OCI-LY3 (cell line): ENCODE results near the gene JADE3.

Source experiments
- H2AFZ ChIP-seq: fragments of 200-600, 300-600 bp; shearing (Covaris generic); 2 replicates; pipeline ENCODE4 v1.6.0; 2014; ENCODE audit warnings: antibody characterized with exemption, low read depth, low read length
- H3K27ac ChIP-seq: fragments of 200-600, 300-600 bp; sonication (generic); 2 replicates; pipeline ENCODE4 v1.5.1; 2014; ENCODE audit warnings: mild to moderate bottlenecking, low read length, moderate library complexity, mixed read lengths
- H3K27me3 ChIP-seq: fragments of 200-600, 300-600 bp; sonication (generic); 2 replicates; pipeline ENCODE4 v1.6.1; 2014; ENCODE audit warnings: low read depth, low read length, mixed read lengths
- H3K36me3 ChIP-seq: fragments of 200-600, 300-600 bp; sonication (generic); replicated peaks from 2 replicates; pipeline ENCODE3; 2014; ENCODE audit warnings: low read depth, low read length, mixed read lengths
- H3K4me1 ChIP-seq: fragments of 300-600, 200-600 bp; sonication (generic); 2 replicates; pipeline ENCODE4 v1.6.1; 2014; ENCODE audit warnings: low read length, mixed read lengths
- H3K4me2 ChIP-seq: fragments of 200-600, 300-600 bp; sonication (generic); 2 replicates; pipeline ENCODE4 v1.6.1; 2014; ENCODE audit warnings: low read length, mixed read lengths
- H3K4me3 ChIP-seq: fragments of 300-600, 200-600 bp; sonication (generic); 2 replicates; pipeline ENCODE4 v1.5.1; 2014; ENCODE audit warnings: antibody characterized with exemption, mild to moderate bottlenecking, low read length, moderate library complexity
- H3K79me2 ChIP-seq: fragments of 300-600, 200-600 bp; shearing (Covaris generic); 2 replicates; pipeline ENCODE4 v1.6.1; 2014; ENCODE audit warnings: mild to moderate bottlenecking, low read length, mixed read lengths
- H3K9ac ChIP-seq: fragments of 300-600, 200-600 bp; shearing (Covaris generic); 2 replicates; pipeline ENCODE4 v1.6.0; 2014; ENCODE audit warnings: mild to moderate bottlenecking, low read length, moderate library complexity
- H3K9me3 ChIP-seq: fragments of 200-600, 300-600 bp; shearing (Covaris generic); 2 replicates; pipeline ENCODE4 v1.6.1; 2014; ENCODE audit warnings: low read length, mixed read lengths; ENCODE audit not compliant: insufficient read depth
- H4K20me1 ChIP-seq: fragments of 200-600, 300-600 bp; sonication (generic); 2 replicates; pipeline ENCODE4 v1.6.1; 2016; ENCODE audit warnings: low read length, mixed read lengths; ENCODE audit not compliant: insufficient read depth
- EZH2phosphoT487 ChIP-seq: fragments of 200-600 bp; shearing (Covaris generic); IDR thresholded peaks from 2 replicates; pipeline ENCODE4 v1.6.1; 2018; ENCODE audit warnings: antibody characterized with exemption, mixed run types, low read depth
- TF ChIP-seq, protein P1 (sequence below): fragments of 200-600, 300-600 bp; sonication (generic); IDR thresholded peaks from 2 replicates; pipeline ENCODE4 v1.5.1; 2014; ENCODE audit warnings: antibody characterized with exemption, low read length, low read depth

Gene JADE3

DNA sequence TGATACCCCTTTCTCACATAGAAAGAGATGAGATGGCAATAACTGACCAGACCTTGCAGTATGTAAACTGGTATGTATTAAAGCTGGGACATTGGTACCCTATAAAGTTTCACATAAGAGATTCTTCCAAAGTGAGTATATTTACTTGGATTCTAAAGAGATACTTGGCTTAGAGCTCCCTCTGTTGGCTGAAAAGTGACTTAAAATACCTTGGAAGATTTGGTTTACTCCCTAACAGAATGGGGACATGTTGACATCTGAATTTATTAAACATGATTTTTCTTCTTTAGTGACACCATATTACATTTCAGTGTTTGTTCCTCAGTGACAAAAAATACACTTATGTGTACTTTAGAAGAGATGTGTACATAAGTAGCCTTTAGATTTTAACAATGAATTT is 118.1 kb downstream of the JADE3 start:
- no peaks in the 10 kb centered on the region for H3K27me3 ChIP-seq
- no peak overlapping the region for H3K4me3 ChIP-seq
- H3K4me1 ChIP-seq = peaks cover 15% of the 10 kb centered on the region
- H4K20me1 ChIP-seq = peaks cover 16% of the 10 kb centered on the region
- H3K79me2 ChIP-seq = peaks cover 14% of the 10 kb centered on the region
- TF ChIP-seq, protein P1, sequence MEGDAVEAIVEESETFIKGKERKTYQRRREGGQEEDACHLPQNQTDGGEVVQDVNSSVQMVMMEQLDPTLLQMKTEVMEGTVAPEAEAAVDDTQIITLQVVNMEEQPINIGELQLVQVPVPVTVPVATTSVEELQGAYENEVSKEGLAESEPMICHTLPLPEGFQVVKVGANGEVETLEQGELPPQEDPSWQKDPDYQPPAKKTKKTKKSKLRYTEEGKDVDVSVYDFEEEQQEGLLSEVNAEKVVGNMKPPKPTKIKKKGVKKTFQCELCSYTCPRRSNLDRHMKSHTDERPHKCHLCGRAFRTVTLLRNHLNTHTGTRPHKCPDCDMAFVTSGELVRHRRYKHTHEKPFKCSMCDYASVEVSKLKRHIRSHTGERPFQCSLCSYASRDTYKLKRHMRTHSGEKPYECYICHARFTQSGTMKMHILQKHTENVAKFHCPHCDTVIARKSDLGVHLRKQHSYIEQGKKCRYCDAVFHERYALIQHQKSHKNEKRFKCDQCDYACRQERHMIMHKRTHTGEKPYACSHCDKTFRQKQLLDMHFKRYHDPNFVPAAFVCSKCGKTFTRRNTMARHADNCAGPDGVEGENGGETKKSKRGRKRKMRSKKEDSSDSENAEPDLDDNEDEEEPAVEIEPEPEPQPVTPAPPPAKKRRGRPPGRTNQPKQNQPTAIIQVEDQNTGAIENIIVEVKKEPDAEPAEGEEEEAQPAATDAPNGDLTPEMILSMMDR = peak; percentile 65
- TF ChIP-seq EZH2phosphoT487 = no peak
- no peak overlapping the region for H3K9ac ChIP-seq
- no peaks in the 10 kb centered on the region for H3K9me3 ChIP-seq
- H3K36me3 ChIP-seq = peaks cover 51% of the 10 kb centered on the region
- no peak overlapping the region for H3K27ac ChIP-seq
- H3K4me2 ChIP-seq = no peak overlapping the region
- H2AFZ ChIP-seq = no peak overlapping the region

DNA sequence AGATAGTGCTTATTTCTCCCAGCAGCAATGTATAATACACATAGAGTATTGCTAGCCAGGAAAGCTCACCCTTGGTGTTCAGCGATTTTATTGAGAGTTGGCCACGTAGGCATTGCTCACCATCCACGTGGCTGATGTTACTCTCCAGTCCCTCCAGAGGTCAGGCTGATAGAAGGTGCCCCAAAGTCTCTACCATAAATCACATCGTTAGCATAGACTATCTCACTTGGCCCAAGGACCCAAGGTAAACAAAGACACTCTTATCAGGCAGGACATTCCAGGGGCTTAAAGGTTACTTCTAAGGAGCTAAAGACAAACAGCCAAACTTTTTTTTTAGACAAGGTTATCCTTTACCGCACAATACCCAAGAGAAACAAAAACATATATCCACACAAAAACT is 135.8 kb downstream of the JADE3 start:
- H4K20me1 ChIP-seq = no peaks in the 10 kb centered on the region
- H3K27me3 ChIP-seq = no peaks in the 10 kb centered on the region
- peaks cover 13% of the 10 kb centered on the region for H3K36me3 ChIP-seq
- no peak overlapping the region for H3K4me3 ChIP-seq
- no peaks in the 10 kb centered on the region for H3K9me3 ChIP-seq
- no peak overlapping the region for H3K27ac ChIP-seq
- H3K4me1 ChIP-seq = no peaks in the 10 kb centered on the region
- H3K9ac ChIP-seq = no peak overlapping the region
- TF ChIP-seq EZH2phosphoT487 = no peak
- TF ChIP-seq, protein P1 = no peak
- H3K4me2 ChIP-seq = no peak overlapping the region
- H2AFZ ChIP-seq = no peak overlapping the region
- H3K79me2 ChIP-seq = no peaks in the 10 kb centered on the region

DNA sequence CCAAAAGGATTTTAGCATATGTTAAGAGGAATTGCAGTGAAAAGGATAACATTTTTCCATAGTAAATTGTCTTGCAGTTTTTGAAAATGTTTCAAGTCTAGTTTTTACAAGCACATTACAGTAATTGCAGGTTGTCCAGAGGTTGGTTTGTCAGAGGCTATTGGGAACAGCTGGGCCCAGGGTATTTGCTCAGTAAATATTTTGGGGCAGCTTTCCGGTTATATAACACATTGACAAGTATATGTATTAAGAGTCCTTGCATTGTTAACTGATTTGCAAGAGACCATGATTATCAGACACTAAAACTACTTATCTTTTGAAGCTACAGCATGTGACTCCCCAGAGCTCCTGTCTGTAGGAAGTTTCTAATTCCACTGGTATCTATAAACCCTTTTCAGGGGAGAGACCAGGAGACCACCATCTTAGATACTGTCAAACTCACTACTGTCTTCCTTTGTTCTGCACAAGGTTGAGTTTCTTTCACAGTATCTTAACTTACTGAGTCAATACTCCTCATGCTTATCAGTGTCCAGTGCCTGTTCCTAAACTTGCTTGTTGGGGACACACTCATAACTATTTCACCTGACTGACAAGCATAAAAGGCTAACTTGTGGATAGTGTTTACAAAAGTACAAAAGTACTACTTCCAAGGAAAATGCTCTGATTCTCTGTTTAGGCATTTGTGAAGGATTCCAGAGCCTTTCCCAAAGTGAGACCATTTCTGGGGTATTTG is 147.1 kb downstream of the JADE3 start:
- no peak for TF ChIP-seq EZH2phosphoT487
- TF ChIP-seq, protein P1 = no peak
- no peak overlapping the region for H3K27ac ChIP-seq
- H3K4me2 ChIP-seq = no peak overlapping the region
- no peak overlapping the region for H2AFZ ChIP-seq
- H3K36me3 ChIP-seq = peaks cover 39% of the 10 kb centered on the region
- no peak overlapping the region for H3K9ac ChIP-seq
- no peak overlapping the region for H3K4me3 ChIP-seq
- H3K9me3 ChIP-seq = no peaks in the 10 kb centered on the region
- H4K20me1 ChIP-seq = no peaks in the 10 kb centered on the region
- no peaks in the 10 kb centered on the region for H3K4me1 ChIP-seq
- no peaks in the 10 kb centered on the region for H3K79me2 ChIP-seq
- H3K27me3 ChIP-seq = no peaks in the 10 kb centered on the region

DNA sequence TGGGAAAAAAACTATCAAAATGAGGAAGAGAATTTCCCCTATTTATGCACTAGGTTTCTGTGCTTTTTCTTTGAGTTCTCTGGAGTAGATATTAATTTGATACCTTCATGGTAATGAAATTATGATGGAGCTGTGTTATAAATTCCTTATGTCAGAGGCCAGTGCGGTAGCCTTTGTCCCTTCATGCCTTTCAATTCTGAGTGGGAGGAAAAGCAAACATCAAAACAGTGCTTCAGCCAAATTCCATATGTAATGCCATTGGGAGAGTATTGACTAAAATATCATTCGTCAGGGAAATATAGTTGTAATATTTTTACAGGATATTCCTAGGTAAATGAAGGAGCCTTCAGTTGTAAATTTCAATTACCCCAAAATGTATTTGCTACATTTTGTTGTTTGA is 148.5 kb downstream of the JADE3 start:
- no peaks in the 10 kb centered on the region for H3K9me3 ChIP-seq
- H3K4me2 ChIP-seq = no peak overlapping the region
- no peaks in the 10 kb centered on the region for H4K20me1 ChIP-seq
- no peak overlapping the region for H3K27ac ChIP-seq
- H2AFZ ChIP-seq = no peak overlapping the region
- peaks cover 30% of the 10 kb centered on the region for H3K36me3 ChIP-seq
- TF ChIP-seq, protein P1 = no peak
- no peak for TF ChIP-seq EZH2phosphoT487
- no peak overlapping the region for H3K9ac ChIP-seq
- no peaks in the 10 kb centered on the region for H3K4me1 ChIP-seq
- no peaks in the 10 kb centered on the region for H3K79me2 ChIP-seq
- no peaks in the 10 kb centered on the region for H3K27me3 ChIP-seq
- H3K4me3 ChIP-seq = no peak overlapping the region
